Measurements from ENCODE around the gene CDH8. TPM values are rescaled to one million over a fixed set of nuclear protein-coding genes. Genes with fewer than 3 reads are reported as not detected.

CDH8 gene
- total RNA-seq, 1 experiment from 2014 or later: not detected

GRCh38 chr16:61681673-61682072 is 354.6 kb downstream of the CDH8 start:
- Histone ChIP-seq H3K79me2 (ENCODE audit: low read depth) (no peaks in the 10 kb centered on the region), H3K9me3 (ENCODE audit: insufficient read depth, low read depth) (no peaks in the 10 kb centered on the region), H3F3A (ENCODE audit: insufficient read depth, low read depth) (no peaks in the 10 kb centered on the region), H4K20me1 (ENCODE audit: insufficient read depth) (no peaks in the 10 kb centered on the region), H3K4me1 (replicated peaks; ENCODE audit: insufficient read depth) (no peaks in the 10 kb centered on the region), H3K9me2 (ENCODE audit: insufficient read depth) (no peaks in the 10 kb centered on the region), H2AFZ (no peak overlapping the region), H3K36me3 (ENCODE audit: low read depth) (no peaks in the 10 kb centered on the region), H3K4me2 (no peak overlapping the region), H3K27me3 (ENCODE audit: insufficient read depth, low read depth) (no peaks in the 10 kb centered on the region), H3K4me3 (no peak overlapping the region), H3K27ac (no peak overlapping the region)
- ChIA-PET CTCF (no interaction called here), POLR2A (ENCODE audit: unreplicated experiment) (no interaction called here)
- intact Hi-C loops (cut with micrococcal nuclease; ENCODE audit: unreplicated experiment): no loop called here
- TF ChIP-seq CTCF (conservative IDR thresholded peaks at IDR 0.05): no peak
- TF ChIP-seq EZH2 (IDR thresholded peaks at IDR 0.05; ENCODE audit: low read depth): no peak
- no peak for DNase-seq
- BruUV-seq (replicated peaks): no TSS peak

- Histone ChIP-seq H4K20me1 (ENCODE audit: insufficient read depth) (no peaks in the 10 kb centered on the region), H3F3A (ENCODE audit: insufficient read depth, low read depth) (no peaks in the 10 kb centered on the region), H3K9me2 (ENCODE audit: insufficient read depth) (no peaks in the 10 kb centered on the region), H3K79me2 (ENCODE audit: low read depth) (no peaks in the 10 kb centered on the region), H3K9me3 (ENCODE audit: insufficient read depth, low read depth) (no peaks in the 10 kb centered on the region), H3K4me2 (no peak overlapping the region), H3K27ac (no peak overlapping the region), H3K36me3 (ENCODE audit: low read depth) (no peaks in the 10 kb centered on the region), H3K4me1 (replicated peaks; ENCODE audit: insufficient read depth) (no peaks in the 10 kb centered on the region), H2AFZ (no peak overlapping the region), H3K27me3 (ENCODE audit: insufficient read depth, low read depth) (no peaks in the 10 kb centered on the region), H3K4me3 (no peak overlapping the region)
- POLR2A ChIA-PET (ENCODE audit: unreplicated experiment): no interaction called here
- intact Hi-C loops (cut with micrococcal nuclease; ENCODE audit: unreplicated experiment): no loop called here
- TF ChIP-seq EZH2 (IDR thresholded peaks at IDR 0.05; ENCODE audit: low read depth): no peak
- no peak for TF ChIP-seq CTCF (conservative IDR thresholded peaks at IDR 0.05)
- no TSS peak for BruUV-seq (replicated peaks)
- no peak for DNase-seq
- CTCF ChIA-PET: no interaction called here
Measured at GRCh38 chr16:61681124-61681523, 355.1 kb downstream of the CDH8 start.

GRCh38 chr16:61678182-61678581 is 358.1 kb downstream of the CDH8 start:
- ChIA-PET CTCF (no interaction called here), POLR2A (ENCODE audit: unreplicated experiment) (no interaction called here)
- intact Hi-C loops (cut with micrococcal nuclease; ENCODE audit: unreplicated experiment): no loop called here

More at GRCh38 chr16:61678182-61678581, 358.1 kb downstream of the CDH8 start:
- Histone ChIP-seq H4K20me1 (ENCODE audit: insufficient read depth) (no peaks in the 10 kb centered on the region), H2AFZ (no peak overlapping the region), H3F3A (ENCODE audit: insufficient read depth, low read depth) (no peaks in the 10 kb centered on the region), H3K27me3 (ENCODE audit: insufficient read depth, low read depth) (no peaks in the 10 kb centered on the region), H3K79me2 (ENCODE audit: low read depth) (no peaks in the 10 kb centered on the region), H3K4me2 (no peak overlapping the region), H3K27ac (no peak overlapping the region), H3K9me3 (ENCODE audit: insufficient read depth, low read depth) (no peaks in the 10 kb centered on the region), H3K4me3 (no peak overlapping the region), H3K9me2 (ENCODE audit: insufficient read depth) (no peaks in the 10 kb centered on the region), H3K36me3 (ENCODE audit: low read depth) (no peaks in the 10 kb centered on the region), H3K4me1 (replicated peaks; ENCODE audit: insufficient read depth) (no peaks in the 10 kb centered on the region)
- TF ChIP-seq CTCF (conservative IDR thresholded peaks at IDR 0.05) (no peak), EZH2 (IDR thresholded peaks at IDR 0.05; ENCODE audit: low read depth) (no peak)
- no TSS peak for BruUV-seq (replicated peaks)
- no peak for DNase-seq
